ENCODE data around the gene AFG1L. TPM values are rescaled to one million over a fixed set of nuclear protein-coding genes. Genes with fewer than 3 reads are reported as not detected.

The AFG1L gene
- polyA plus RNA-seq, 1 of the 3 experiments (the other 2 are of a cell fraction): 0.71 TPM

DNA sequence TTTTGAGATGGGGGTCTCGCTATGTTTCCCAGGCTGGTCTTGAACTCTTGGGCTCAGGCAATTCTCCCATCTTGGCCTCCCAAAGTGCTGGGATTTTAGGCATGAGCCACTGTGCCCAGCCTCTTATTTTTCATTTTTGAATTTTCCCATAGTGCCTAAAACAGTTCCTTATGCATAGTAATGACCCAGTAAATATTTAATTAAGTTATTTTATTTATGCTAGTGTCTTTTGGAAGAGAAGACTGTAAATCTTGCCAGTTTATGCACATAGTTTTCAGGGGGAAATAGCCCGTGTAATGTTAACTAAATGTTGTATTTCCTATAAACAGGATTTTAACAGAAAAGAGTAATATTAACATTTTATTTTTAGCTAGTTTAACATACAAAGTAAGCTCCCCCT lies 60.3 kb downstream of the AFG1L start:
- Histone ChIP-seq H3K9me2 (no peaks in the 10 kb centered on the region), H3K27ac (ENCODE audit: low read depth in 2 of 2, low read length in 1 of 2) (no peak overlapping the region), H3K4me3 (ENCODE audit: low read depth in 2 of 2, low read length in 1 of 2) (no peak overlapping the region), H3K27me3 (ENCODE audit: insufficient read depth) (no peaks in the 10 kb centered on the region), H3K4me1 (ENCODE audit: control insufficient read depth in 1 of 2, insufficient read depth in 2 of 2, low read depth in 1 of 2, low read length in 1 of 2) (no peaks in the 10 kb centered on the region), H3F3A (replicated peaks; ENCODE audit: insufficient read depth) (peaks cover 6% of the 10 kb centered on the region), H4K20me1 (ENCODE audit: insufficient read depth) (no peaks in the 10 kb centered on the region), H3K9me3 (no peaks in the 10 kb centered on the region), H3K36me3 (replicated peaks in 1 of 2; ENCODE audit: control insufficient read depth in 1 of 2, insufficient read depth in 2 of 2, low read length in 1 of 2) (peaks cover 0 to 3% of the 10 kb centered on the region in 2 experiments), H2AFZ (ENCODE audit: low read depth) (no peak overlapping the region), H3K9ac (no peak overlapping the region), H3K79me2 (ENCODE audit: insufficient read depth) (no peaks in the 10 kb centered on the region), H3K4me2 (no peak overlapping the region)
- CTCF ChIA-PET: no interaction called here
- no peak for TF ChIP-seq FOXJ3 (CRISPR knock-in tag; IDR thresholded peaks at IDR 0.05)
- TF ChIP-seq YY1 (IDR thresholded peaks at IDR 0.05; ENCODE audit: low read depth): no peak
- no peak for TF ChIP-seq MEF2A (IDR thresholded peaks at IDR 0.05; ENCODE audit: borderline replicate concordance, low read depth)
- no peak for TF ChIP-seq EZH2phosphoT487 (IDR thresholded peaks at IDR 0.05; ENCODE audit: borderline replicate concordance, low read depth)
- no peak for TF ChIP-seq TCF12 (IDR thresholded peaks at IDR 0.05)
- TF ChIP-seq, protein P1, sequence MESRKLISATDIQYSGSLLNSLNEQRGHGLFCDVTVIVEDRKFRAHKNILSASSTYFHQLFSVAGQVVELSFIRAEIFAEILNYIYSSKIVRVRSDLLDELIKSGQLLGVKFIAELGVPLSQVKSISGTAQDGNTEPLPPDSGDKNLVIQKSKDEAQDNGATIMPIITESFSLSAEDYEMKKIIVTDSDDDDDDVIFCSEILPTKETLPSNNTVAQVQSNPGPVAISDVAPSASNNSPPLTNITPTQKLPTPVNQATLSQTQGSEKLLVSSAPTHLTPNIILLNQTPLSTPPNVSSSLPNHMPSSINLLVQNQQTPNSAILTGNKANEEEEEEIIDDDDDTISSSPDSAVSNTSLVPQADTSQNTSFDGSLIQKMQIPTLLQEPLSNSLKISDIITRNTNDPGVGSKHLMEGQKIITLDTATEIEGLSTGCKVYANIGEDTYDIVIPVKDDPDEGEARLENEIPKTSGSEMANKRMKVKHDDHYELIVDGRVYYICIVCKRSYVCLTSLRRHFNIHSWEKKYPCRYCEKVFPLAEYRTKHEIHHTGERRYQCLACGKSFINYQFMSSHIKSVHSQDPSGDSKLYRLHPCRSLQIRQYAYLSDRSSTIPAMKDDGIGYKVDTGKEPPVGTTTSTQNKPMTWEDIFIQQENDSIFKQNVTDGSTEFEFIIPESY (IDR thresholded peaks at IDR 0.05; ENCODE audit: borderline replicate concordance, low read depth): no peak
- no peak for TF ChIP-seq CHD2 (IDR thresholded peaks at IDR 0.05; ENCODE audit: low read length, partially characterized antibody)
- no peak for TF ChIP-seq RAD21 (IDR thresholded peaks at IDR 0.05; ENCODE audit: low read length)
- TF ChIP-seq, protein P2, sequence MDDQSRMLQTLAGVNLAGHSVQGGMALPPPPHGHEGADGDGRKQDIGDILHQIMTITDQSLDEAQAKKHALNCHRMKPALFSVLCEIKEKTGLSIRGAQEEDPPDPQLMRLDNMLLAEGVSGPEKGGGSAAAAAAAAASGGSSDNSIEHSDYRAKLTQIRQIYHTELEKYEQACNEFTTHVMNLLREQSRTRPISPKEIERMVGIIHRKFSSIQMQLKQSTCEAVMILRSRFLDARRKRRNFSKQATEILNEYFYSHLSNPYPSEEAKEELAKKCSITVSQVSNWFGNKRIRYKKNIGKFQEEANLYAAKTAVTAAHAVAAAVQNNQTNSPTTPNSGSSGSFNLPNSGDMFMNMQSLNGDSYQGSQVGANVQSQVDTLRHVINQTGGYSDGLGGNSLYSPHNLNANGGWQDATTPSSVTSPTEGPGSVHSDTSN (IDR thresholded peaks at IDR 0.05): no peak
- no peak for TF ChIP-seq FOSL2 (IDR thresholded peaks at IDR 0.05; ENCODE audit: borderline replicate concordance, low read depth)
- TF ChIP-seq, protein P3, sequence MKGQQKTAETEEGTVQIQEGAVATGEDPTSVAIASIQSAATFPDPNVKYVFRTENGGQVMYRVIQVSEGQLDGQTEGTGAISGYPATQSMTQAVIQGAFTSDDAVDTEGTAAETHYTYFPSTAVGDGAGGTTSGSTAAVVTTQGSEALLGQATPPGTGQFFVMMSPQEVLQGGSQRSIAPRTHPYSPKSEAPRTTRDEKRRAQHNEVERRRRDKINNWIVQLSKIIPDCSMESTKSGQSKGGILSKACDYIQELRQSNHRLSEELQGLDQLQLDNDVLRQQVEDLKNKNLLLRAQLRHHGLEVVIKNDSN (IDR thresholded peaks at IDR 0.05; ENCODE audit: borderline replicate concordance, low read depth): no peak
- TF ChIP-seq EP300 (IDR thresholded peaks at IDR 0.05; ENCODE audit: borderline replicate concordance in 1 of 2, low read depth in 1 of 2, low read length in 1 of 2): no peak
- TF ChIP-seq, protein P4, sequence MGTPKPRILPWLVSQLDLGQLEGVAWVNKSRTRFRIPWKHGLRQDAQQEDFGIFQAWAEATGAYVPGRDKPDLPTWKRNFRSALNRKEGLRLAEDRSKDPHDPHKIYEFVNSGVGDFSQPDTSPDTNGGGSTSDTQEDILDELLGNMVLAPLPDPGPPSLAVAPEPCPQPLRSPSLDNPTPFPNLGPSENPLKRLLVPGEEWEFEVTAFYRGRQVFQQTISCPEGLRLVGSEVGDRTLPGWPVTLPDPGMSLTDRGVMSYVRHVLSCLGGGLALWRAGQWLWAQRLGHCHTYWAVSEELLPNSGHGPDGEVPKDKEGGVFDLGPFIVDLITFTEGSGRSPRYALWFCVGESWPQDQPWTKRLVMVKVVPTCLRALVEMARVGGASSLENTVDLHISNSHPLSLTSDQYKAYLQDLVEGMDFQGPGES (IDR thresholded peaks at IDR 0.05; ENCODE audit: low read depth, low read length): no peak
- WGBS (ENCODE audit: low lambda C conversion rate): 99% methylated on average over 2 of the region's 2 CpGs
- DNase-seq: no peak
- POLR2A ChIA-PET: no interaction called here

Measured in SK-N-SH (cell line).